Kidney glomerular epithelial cell (primary cell): ENCODE results near the gene SH3TC1.

Experiments
- DNase-seq: peaks from one replicate; lab custom pipeline; 2025; lab: John Stamatoyannopoulos, UW

The SH3TC1 gene

GRCh38 chr4:8180310-8181093 lies 18.6 kb upstream of the SH3TC1 start:
- no peak for DNase-seq

GRCh38 chr4:8181119-8181518 lies 18.0 kb upstream of the SH3TC1 start:
- no peak for DNase-seq

DNA sequence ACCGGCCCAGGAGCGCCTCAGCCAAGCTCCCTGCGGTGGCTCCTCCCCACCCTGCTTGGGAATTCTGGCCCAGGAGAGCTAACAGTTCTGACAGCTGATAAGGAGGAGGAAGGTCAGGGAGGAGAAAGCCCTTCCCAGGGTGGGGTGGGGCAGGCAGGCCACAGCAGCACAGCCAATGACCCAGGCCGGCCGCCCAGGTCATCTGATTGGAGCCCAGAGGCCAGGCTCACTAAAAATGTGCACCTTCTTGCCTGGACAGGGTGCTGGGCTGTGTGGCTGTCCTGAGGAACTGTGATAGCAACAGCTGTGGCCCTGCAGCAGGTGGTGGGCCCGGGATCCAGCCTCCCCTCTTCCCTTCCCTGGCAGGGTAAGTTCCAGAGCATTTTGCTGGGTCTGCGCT lies 17.2 kb upstream of the SH3TC1 start:
- no peak for DNase-seq

DNA sequence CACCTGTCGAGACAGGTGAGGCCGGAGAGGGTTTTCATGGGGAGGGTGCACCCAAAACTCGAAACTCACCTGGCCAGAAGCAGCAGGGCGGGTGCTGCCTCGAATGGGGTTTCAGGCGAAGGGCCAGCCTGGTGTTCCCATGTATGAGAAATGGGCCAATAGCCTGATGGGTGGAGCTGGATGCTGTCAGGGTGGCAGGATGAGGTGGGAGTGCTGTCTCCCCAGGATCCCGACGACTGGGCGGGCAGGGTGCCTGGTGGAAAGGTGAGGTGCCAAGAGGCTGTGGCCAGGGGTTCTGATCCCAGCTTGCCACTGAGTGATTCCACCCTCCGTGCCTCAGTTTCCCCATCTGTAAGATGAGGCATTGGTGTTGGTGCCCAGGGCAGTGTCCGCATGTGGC lies 16.8 kb upstream of the SH3TC1 start:
- no peak for DNase-seq

DNA sequence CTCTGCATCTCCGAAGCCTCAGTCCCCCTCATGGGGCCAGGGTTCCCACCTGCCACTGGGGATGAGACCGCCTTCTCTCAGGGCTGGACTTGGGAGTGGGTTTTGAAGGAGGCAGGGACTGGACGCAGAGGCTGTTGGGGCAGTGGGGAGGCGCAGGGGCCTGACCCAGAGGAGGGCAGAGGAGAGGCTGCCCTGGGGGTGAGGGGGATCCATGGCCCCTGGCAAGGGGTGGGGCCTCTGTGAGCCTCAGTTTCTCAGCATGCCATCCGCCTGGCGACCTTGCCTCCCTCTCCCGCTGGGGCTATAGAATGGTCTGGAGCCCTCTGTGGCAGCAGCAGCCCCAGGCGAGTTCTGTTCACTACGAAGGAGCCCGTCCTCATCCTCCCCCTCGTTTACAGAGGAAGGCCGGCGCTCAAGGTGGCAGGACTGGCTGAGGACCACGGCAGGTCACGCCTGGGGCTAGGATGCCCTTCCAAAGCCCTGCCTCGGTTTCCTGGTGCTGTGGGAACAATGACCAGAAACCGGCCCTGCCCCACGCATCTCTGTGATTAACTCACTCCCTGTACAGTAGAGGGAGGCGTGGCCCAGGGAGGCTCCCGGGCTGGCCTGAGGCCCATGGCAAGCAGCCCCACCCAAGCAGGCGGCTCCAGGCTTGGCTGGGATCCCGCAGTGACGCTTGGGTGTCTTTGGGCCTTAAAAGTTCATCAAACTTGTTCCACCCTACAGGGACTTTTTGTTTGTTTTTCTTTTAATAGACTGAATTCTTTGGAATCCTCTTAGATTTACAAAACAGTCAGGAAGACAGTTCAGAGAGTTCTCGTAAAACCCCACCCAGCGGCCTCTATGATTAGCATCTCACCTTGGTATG lies 16.0 kb upstream of the SH3TC1 start:
- DNase-seq = peak; percentile 31

GRCh38 chr4:8184061-8184460 lies 15.0 kb upstream of the SH3TC1 start:
- no peak for DNase-seq

DNA sequence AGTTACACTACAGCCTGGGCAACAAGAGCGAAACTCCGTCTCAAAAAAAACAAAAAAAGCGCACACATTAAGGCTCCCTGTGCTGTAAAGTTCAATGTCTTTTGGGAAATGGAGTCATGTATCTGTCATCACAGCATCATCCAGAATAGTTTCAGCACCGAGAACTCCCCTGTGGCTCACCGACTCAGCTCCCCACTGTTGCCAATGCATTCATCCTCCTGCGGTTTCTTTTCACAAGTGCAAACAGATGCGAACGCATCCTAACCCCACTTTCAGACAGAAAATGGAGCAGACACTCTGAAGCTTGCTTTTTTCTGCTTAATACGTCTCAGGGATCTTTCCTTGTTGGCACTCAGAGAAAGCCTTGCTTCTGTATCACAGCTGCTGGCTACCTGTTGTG lies 13.8 kb upstream of the SH3TC1 start:
- no peak for DNase-seq

GRCh38 chr4:8185930-8186329 lies 13.2 kb upstream of the SH3TC1 start:
- no peak for DNase-seq

DNA sequence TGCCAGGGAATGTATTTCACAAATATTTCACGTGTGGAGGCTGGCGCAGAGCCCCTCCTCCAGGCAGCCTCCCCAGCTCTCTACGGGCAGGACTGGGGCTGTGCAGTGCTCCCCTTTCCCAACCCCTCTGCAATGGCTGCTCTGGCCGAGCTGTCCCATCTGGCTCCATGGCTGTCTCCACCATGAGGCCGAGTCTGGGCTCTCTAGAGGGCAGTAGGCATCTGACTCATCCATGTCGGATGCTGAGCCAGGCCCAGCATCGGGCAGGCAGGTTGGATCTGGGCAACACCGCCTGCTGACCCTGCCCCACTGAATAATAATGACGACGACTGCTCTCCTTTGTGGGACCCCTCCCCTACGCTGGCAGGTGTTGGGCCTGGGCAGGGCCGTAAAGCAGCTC lies 11.0 kb upstream of the SH3TC1 start:
- DNase-seq = no peak

- peak; percentile 12 for DNase-seq
These were observed 10.1 kb upstream of the SH3TC1 start for GRCh38 chr4:8188743-8189550.

GRCh38 chr4:8189551-8190466 lies 9.3 kb upstream of the SH3TC1 start:
- no peak for DNase-seq

DNA sequence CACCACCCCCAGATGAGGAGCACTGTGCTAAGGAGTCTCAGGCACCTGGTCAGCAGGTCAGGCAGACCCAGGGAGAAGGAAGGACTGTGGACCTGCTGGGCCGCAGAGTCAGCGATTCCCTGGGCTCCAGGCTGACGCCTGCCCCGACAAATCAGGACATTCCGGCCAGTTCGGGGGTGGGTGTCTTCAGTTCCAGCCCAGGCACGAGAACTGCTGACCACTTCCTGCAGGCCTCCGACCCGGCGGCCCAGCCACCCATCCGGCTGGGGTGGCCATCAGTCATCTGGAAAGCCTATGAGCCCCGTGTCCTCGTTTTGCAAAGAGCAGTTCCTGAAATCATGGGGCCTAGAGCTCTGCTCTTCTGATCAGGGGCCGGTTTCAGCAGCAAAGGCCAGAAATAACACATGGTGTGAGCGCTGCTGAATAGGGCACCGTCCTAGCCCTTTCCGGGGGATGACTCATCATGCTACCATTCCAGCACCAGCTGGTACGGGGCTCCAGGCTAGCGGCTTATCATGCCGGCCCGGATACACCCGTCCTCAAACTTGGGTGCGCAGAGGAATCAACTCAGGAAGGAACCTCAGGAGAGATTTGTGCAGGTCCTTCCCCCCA lies 7.8 kb upstream of the SH3TC1 start:
- DNase-seq = no peak

- peak; percentile 35 for DNase-seq
These were observed 6.0 kb upstream of the SH3TC1 start for GRCh38 chr4:8192748-8193738.

DNA sequence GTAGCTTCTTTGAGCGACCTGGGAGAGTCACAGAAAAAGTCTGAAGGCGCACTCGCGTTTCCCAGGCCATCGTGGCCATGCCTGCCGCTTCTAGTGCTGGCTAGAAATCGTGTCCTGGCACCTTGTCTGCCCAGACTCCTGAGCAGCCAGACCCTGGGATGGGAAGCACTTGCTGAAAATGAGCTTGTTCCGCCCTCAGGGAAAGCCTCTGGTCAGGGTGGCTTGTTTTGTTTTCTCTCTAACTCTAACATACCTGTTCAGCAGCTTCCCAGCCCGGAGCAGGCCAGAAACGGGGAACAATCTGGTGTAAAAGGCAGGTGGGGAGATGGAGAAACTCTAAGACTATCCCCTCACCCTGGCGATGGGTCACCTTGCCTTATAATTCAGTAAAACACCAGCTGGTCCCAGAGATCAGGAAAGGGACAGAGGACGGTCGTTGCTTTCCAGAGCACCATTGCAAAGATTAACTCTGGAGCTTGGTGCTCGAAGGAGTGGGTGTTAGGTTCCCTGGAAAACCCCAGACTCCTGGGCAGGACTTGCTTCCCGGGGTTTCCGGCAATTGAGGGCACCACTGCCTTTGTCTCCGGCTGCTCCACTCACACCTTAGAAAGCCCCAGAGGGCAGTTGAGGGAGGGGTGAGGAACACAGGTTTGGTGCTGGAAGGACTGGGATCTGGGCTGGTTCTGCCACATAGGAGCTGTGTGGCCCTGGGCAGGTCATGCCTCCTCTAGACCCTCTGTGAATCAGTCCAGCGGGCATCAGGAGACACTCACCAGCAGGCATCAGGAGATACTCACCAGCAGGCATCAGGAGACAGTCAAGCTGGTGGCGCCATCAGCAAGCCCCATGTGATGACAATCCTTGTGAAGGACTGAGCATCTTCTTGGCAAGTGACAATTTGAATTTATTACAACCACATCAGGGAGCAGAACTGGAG lies 4.5 kb upstream of the SH3TC1 start:
- DNase-seq = no peak

DNA sequence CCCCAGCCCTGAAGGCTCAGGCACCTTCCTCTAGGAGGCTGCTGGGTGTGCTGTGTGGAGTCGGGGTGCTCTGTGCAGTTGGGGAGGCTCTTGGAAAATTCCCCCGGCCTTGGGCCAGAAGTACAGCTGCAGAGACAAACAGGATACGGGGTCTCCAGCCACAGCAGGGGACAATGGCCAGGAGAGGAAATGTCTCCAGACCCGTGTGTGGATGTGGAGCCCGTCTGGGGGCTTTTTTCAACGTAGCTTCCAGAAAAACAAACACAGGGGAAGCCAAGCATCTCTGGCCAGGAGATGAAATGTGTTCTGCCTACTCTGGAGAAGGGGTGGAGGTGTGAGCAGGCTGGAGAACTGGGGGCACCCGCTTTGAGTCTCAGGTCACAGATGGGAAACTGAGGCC lies 3.7 kb upstream of the SH3TC1 start:
- no peak for DNase-seq

- DNase-seq = no peak
These were observed 3.1 kb upstream of the SH3TC1 start for GRCh38 chr4:8195841-8196458.

DNA sequence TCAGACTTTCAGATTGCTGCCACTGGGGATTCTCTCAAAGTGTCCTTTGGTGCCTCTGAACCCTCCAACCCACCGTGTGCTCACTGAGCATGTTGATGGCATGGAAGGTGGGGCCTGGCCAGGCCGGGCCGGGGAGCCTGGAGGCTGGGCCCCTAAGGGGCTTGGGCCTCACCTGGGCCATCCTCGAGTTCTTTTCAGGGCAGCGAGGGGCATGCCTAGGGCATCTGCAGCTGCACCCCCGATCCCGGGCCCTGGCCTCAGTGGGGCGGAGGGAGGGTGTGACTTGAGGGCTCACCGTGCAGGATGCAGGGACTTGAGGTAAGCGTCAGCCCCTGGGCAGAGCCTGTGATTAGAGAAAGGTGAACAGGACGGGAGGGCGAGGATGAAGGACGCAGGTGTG lies 1.6 kb upstream of the SH3TC1 start:
- DNase-seq = no peak
